T-helper 2 cell treated with Interferon-gamma antibody and Interleukin-4, amounts not matched to agents 5 μg/mL and 100 μg/mL, for 36 hours (primary cell): ENCODE measurements around the gene AZI2.

ENCODE experiments used
- DNase-seq: peaks from one replicate; pipeline ENCODE4 v3.0.0; 2021; ENCODE audit warnings: low spot score
- H3K27ac Mint-ChIP-seq: one replicate; pipeline ENCODE4 v1.8.0; 2021; ENCODE audit warnings: mild to moderate bottlenecking, mixed read lengths
- H3K27me3 Mint-ChIP-seq: one replicate; pipeline ENCODE4 v1.8.0; 2021; ENCODE audit warnings: low read depth, mixed read lengths
- H3K36me3 Mint-ChIP-seq: one replicate; pipeline ENCODE4 v1.8.0; 2021; ENCODE audit warnings: low read depth, mixed read lengths
- H3K4me1 Mint-ChIP-seq: one replicate; pipeline ENCODE4 v1.8.0; 2021; ENCODE audit warnings: low read depth, mixed read lengths
- H3K4me3 Mint-ChIP-seq: one replicate; pipeline ENCODE4 v1.8.0; 2022; ENCODE audit warnings: mild to moderate bottlenecking, moderate library complexity, mixed read lengths
- H3K9me3 Mint-ChIP-seq: one replicate; pipeline ENCODE4 v1.8.0; 2021; ENCODE audit warnings: mixed read lengths

AZI2 gene

GRCh38 chr3:28290863-28291300 lies 57.7 kb downstream of the AZI2 start:
- H3K4me3 Mint-ChIP-seq: no peak overlapping the region
- H3K27me3 Mint-ChIP-seq: no peaks in the 10 kb centered on the region
- H3K27ac Mint-ChIP-seq: no peak overlapping the region
- DNase-seq: no peak
- H3K9me3 Mint-ChIP-seq: peaks cover 7% of the 10 kb centered on the region
- H3K4me1 Mint-ChIP-seq: peaks cover 33% of the 10 kb centered on the region
- H3K36me3 Mint-ChIP-seq: peaks cover 17% of the 10 kb centered on the region

GRCh38 chr3:28287046-28287445 lies 61.6 kb downstream of the AZI2 start:
- no peaks in the 10 kb centered on the region for H3K27me3 Mint-ChIP-seq
- no peak overlapping the region for H3K4me3 Mint-ChIP-seq
- peaks cover 18% of the 10 kb centered on the region for H3K36me3 Mint-ChIP-seq
- DNase-seq: no peak
- peaks cover 22% of the 10 kb centered on the region for H3K4me1 Mint-ChIP-seq
- no peak overlapping the region for H3K27ac Mint-ChIP-seq
- peaks cover 7% of the 10 kb centered on the region for H3K9me3 Mint-ChIP-seq

GRCh38 chr3:28286595-28286994 lies 62.0 kb downstream of the AZI2 start:
- no peak for DNase-seq
- peaks cover 7% of the 10 kb centered on the region for H3K9me3 Mint-ChIP-seq
- H3K4me3 Mint-ChIP-seq: no peak overlapping the region
- peaks cover 16% of the 10 kb centered on the region for H3K36me3 Mint-ChIP-seq
- H3K27ac Mint-ChIP-seq: no peak overlapping the region
- peaks cover 20% of the 10 kb centered on the region for H3K4me1 Mint-ChIP-seq
- no peaks in the 10 kb centered on the region for H3K27me3 Mint-ChIP-seq

- H3K4me1 Mint-ChIP-seq: peaks cover 7% of the 10 kb centered on the region
- H3K36me3 Mint-ChIP-seq: peaks cover 17% of the 10 kb centered on the region
- H3K27me3 Mint-ChIP-seq: no peaks in the 10 kb centered on the region
- no peak for DNase-seq
- H3K27ac Mint-ChIP-seq: no peak overlapping the region
- no peaks in the 10 kb centered on the region for H3K9me3 Mint-ChIP-seq
- no peak overlapping the region for H3K4me3 Mint-ChIP-seq
These were observed 67.8 kb downstream of the AZI2 start for GRCh38 chr3:28280781-28281180.

GRCh38 chr3:28279770-28280169 lies 68.9 kb downstream of the AZI2 start:
- Mint-ChIP-seq H3K27me3 (no peaks in the 10 kb centered on the region), H3K27ac (no peak overlapping the region), H3K36me3 (peaks cover 26% of the 10 kb centered on the region), H3K4me3 (no peak overlapping the region), H3K9me3 (peaks cover 4% of the 10 kb centered on the region), H3K4me1 (peaks cover 5% of the 10 kb centered on the region)
- DNase-seq: no peak

GRCh38 chr3:28278918-28279317 lies 69.7 kb downstream of the AZI2 start:
- H3K36me3 Mint-ChIP-seq: peaks cover 33% of the 10 kb centered on the region
- DNase-seq: no peak
- H3K27ac Mint-ChIP-seq: no peak overlapping the region
- peaks cover 5% of the 10 kb centered on the region for H3K4me1 Mint-ChIP-seq
- no peaks in the 10 kb centered on the region for H3K27me3 Mint-ChIP-seq
- peaks cover 10% of the 10 kb centered on the region for H3K9me3 Mint-ChIP-seq
- no peak overlapping the region for H3K4me3 Mint-ChIP-seq

- no peak overlapping the region for H3K27ac Mint-ChIP-seq
- peaks cover 10% of the 10 kb centered on the region for H3K4me1 Mint-ChIP-seq
- DNase-seq: no peak
- no peaks in the 10 kb centered on the region for H3K27me3 Mint-ChIP-seq
- peaks cover 47% of the 10 kb centered on the region for H3K9me3 Mint-ChIP-seq
- H3K36me3 Mint-ChIP-seq: peaks cover 69% of the 10 kb centered on the region
- no peak overlapping the region for H3K4me3 Mint-ChIP-seq
These were observed 74.8 kb downstream of the AZI2 start for GRCh38 chr3:28273837-28274236.
